T-helper 22 cell (primary cell): ENCODE results near the gene SEC22A.

Source experiments
- DNase-seq: peaks from one replicate; pipeline ENCODE4 v3.0.0-alpha.2; 2020; ENCODE audit warnings: low read depth

SEC22A gene

DNA sequence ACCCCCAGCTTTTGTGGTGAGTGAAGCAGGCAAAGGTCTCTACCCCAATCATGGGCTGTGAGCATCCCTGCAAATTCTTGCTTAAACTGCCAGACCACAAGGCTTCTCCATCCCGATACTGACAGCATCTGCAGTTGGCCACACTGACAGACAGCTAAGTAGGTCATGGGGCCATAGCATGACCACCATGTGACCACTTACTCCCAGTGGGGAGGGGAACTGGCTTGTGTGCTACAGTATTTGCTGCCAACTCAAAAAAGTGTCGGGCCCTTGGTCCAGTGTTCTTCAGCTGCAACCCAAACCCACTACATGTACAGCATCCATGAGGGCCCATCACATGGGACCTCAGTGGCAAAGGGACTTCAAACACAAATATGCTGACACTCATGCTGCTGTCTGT is 103.4 kb downstream of the SEC22A start:
- no peak for DNase-seq

DNA sequence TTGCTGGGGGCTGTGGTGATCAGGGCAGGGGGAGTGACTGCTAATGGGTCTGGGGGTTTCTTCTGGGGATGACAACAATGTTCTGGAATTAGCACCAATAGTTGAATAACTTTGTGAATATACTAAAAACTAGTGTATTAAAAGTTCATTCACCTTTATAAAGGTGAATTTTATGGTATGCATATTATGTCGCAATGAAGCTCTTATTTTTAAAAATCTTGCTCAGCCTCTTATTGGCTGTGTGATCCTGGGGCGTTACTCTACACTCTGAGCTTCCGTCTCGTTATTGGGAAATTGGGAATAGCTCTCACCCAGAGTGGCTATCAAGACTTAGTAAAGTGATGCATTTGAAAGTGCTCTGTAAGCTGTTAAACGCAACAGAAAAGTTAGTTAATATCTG is 105.3 kb downstream of the SEC22A start:
- no peak for DNase-seq

DNA sequence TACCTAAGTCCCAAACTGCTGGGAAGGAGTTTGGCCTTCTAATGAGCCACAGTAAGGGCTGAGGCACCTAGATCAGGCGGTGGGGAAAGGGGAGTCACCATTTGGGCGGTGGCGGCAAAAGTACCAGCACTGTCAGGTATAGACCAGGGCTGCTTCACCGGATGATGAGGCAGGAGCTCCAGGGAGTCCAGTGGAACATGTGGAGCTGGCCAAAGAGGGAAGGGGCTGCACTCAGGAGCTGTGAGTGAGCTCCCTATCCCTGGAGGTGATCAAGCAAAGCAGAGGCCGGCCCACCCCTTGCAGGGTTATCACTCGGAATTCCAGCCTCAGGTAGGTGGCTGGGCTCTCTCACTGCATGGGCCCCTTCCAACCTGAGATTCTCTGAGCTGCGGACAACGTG is 108.4 kb downstream of the SEC22A start:
- DNase-seq, result no peak

DNA sequence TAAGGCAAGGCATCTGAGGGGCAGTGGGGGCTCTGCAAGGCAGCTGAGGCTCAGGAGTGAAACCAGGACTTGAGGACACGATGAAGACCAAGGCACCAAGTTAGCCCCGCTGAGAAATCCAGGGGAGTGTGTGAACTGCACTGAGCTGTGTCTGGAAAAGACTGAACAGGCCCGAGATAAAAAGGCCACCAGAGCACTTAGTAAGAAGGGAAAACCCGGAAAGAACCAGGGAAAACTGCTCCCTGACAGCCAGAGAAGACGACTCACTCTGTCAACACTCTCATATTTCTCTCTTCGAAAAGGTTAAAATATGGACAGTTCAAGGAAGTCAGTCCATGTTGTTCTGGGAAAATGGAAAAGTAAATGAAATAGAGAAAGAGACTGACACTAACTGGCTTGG is 109.0 kb downstream of the SEC22A start:
- DNase-seq, result no peak

DNA sequence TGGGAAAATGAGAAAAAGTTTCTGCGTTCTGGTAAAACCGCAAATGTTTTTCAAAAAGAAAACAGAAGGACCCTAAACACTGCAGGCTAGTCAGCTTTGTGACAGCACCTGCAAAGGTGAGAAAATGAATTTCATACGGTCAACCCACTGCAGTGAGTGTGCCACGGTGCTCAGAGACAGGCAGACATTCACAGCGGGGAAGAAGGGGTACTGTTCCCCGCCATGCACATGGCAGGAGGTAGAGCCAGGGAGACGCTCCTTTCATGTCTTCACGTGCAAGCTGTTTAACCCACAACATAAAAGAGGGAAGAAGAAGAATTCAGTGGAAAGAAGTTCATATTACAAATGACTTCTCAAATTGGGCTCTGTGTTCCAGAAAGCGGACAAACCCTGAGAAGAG is 109.5 kb downstream of the SEC22A start:
- DNase-seq, result no peak

DNA sequence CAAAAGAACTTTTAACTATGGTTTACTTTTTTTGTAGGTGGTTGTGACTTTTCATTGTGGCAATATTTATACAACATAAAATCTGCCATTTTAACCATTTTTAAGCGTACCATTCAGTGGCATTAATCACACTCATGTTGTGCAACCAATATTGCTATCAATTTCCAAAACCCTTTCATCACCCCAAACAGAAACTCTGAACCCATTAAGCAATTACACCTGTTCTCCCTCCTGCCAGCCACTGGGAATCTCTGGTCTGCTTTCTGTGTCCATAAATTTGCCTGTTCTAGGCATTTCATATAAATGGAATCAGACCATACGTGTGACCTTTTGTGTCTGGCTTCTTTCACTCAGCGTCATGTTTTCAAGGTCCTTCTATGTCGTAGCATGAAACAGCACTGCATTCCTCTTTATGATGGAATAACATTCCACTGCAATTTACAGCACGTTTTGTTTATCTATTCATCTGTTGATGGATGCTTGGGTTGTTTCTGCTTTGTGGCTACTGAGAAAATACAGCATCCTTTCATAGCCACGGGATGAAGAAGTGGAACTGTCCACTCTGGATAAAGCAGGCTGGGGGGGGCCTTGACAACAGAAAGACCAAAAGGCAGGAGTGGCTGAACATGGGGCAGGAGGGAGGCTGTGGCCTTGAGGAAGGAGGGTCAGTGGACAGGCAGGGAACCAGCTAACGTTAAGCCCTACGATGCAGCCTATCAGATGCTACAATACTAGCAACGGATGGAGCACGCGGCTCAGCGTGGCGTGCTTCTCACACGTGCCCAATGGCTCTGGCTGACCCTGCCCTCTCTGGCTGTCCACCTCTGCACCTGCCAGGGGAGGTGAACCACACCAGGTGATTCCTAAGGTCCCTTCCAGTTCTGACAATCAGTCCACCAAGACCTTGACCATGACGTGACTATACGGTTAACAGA is 110.9 kb downstream of the SEC22A start:
- DNase-seq, result no peak

DNA sequence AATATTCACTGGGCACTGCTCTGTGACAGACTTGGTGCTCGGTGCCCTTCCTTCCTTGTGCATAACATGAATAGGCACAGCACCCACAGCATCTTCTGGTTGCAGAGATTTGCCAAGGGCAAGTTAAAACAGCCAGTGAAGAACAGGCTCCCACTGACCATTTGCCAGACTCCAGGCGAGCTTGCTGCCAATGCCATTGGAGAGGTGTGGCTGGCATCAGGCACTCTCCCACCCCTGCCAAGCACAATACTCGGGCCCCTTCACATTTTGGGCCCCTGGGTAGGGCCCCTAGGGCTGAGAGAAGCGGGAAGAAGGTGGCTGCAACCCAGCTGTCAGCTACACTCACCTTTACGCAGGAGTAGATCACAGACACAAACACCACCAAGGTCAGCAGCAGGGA is 112.1 kb downstream of the SEC22A start:
- DNase-seq, result no peak

DNA sequence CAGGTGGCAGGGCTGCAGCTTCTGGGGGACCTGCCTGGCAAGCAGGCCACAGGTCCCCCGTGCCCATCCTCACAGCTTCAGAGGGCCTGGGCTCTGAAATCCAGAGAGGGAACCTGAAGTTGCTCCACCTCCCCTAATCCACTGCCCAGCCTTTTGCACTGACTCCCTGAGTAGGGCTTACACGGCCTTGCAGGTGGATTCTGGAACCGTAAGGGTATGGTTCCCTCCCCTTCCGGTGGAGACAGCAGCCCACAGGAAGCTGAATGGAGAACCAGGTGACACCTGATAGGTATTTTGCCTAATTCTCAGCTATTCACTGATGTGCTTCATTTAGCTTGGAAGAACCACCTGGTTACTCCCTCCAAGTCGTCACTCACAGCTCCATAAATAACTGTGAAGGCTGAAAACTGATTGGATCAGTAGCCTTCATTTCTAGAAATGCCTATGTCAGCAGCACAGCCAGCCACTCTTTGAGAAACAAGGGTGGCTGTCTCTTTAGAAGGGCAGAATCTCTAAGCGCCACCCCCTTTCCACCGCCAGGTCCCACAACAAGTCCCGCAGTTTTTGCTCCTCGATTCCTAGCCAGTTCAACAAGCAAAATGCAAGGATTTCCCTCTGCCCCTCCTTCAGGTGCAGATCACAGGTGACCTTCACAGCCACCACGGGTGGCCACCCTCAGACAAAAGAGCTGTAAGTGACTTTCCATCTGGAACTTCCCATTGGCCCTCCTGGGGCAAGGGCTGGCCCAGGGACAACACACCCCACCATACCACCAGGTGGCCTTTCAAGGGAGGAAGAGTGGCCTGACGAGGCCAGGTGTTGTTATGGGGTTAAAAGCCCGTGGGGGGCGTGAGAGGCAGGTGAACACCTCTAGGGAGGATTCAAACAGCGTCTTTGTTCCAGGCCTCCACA is 112.9 kb downstream of the SEC22A start:
- no peak for DNase-seq

DNA sequence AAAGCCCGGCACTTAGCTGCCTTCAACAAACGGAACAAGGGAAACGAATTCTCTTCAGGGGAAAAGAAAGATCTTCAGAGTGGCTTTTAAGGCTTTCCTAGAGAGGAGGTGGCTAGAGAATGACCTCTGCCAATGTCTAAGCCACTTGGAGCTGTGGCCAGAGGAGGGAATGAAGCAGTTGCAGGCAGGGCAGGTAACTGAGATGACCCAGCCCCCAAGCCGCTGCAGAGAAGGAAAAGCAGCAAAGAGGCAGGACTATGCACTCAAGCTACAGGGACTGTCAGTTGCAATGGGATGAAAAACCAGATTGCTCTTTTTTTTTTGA is 113.5 kb downstream of the SEC22A start:
- DNase-seq, result no peak

DNA sequence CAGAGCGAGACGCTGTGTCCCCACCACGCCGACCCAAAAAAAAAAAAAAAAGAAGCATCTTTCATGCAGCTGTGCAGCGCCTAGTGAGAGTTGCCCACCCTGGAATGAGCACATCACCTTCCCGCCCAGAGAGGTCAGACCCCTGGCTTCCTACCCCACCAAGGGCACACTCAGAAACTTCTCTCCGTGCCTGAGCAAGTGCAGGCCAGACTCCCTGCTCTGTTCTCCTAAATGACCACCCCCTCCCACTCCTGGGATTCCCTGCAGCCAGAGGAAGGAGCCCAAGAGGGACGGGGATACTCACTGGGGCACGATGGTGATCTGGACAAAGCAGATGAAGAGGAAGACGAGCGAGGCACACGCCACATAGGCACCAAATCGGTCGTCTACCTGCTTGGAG is 116.0 kb downstream of the SEC22A start:
- DNase-seq, result no peak

DNA sequence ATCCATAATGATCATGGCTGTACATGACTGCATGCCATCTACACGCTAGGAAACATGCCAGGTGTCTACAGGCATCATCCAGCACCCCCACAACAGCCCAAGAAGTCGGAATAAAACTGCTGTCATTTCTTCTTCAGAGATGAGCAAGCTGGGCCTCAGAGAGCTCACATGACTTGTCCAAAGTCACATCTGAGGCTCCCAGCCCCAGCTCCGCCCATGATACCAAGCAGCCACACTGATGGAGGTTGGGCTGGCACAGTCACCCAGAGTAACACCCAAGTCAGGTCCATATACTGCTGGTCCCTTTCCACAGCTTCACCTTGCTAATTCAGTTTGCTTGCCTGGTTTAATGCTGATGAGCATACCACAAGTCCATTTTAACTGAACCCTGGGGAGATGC is 116.6 kb downstream of the SEC22A start:
- DNase-seq, result no peak

DNA sequence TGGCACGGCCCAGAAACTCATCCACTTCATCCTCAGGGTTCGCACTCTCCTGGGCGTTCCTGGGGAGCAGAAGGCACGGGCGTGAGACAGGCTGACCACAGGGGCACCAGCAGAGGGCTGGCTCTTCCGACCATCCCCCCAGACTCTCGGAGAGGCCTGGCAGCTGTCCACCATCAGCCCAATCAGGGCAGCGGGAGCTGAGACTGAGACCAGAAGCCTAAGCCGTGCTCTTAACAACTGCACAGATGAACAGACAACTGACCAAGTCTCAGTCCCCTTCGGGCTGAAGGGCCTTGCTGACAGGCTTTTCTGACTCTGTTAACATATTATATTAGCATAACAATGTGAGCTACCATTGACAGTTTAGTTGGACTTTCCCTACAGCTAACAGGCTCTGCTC is 118.0 kb downstream of the SEC22A start:
- no peak for DNase-seq

DNA sequence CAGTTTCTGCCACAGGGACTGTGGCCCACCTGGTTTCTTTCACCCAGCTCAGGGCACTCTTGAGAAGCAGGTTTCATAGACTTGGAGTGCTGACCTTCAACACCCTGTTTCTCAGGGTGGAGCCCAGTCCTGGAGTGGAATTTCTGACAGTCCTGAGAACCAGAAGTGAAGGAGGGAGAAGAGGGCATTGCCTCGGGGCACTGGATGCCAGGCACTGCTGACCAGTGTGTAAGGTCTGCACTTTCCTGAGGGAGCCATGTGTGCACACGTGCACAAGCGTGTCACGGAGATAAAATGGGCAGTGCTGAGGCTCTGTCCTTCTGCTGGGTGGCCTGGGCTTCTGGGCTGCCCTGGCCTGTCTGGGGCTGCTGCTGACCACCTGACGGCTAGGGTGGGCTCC is 118.5 kb downstream of the SEC22A start:
- DNase-seq, result no peak

DNA sequence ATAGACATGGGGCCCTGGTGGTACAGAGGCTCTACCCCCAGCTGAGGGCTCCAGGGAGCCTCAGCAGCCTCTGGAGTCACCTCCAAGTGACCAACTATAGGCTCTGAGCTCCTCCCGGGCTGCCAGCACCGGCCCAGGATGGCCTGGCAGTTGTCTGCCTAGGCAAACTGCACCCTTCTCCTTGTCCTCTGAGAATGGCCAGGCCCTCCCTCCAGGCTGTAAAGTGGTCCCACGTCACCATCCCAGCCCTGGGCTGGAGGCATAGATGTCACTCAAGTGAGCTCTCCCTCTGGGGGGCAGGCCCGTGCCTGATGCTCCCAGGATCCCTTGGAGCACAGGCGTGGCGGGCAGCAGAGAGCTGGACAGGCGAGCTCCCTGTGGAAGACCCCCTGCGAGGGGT is 120.1 kb downstream of the SEC22A start:
- no peak for DNase-seq

DNA sequence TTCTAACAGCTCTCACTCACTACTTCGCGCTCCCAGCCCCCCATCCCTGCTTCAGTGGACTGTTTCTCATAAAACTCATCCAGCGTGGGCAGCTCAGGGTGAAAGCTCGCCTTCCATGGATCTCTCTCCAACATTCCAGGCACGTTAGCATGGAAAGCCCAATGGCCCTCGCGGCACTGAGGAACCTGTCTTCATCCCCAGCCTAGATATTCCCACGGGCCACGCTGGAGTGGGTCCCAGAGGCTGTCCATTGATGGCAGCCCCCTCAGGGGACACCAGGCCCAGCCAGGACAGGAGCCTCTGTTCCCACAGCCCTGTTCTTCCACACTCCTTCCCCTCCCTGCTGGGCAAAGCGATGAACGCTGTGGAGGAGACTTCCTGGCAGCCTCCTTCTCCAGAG is 121.1 kb downstream of the SEC22A start:
- DNase-seq, result no peak
